K562 (cell line): ENCODE measurements around the gene CCL4. TPM values are rescaled to one million over a fixed set of nuclear protein-coding genes. Genes with fewer than 3 reads are reported as not detected.

Source experiments
- ERF ChIP-seq: fragments of 450-650 bp; formaldehyde crosslinking; IDR thresholded peaks from 2 replicates; pipeline ENCODE4 v1.4.0; 2020; ENCODE audit warnings: mild to moderate bottlenecking, mixed read lengths
- MBD2 ChIP-seq: sonication (generic); IDR thresholded peaks from 2 replicates; pipeline ENCODE4 v1.6.1; 2016; ENCODE audit warnings: low read depth, borderline replicate concordance
- PHB2 ChIP-seq: fragments of 450-650 bp; IDR thresholded peaks from 2 replicates; pipeline ENCODE4 v1.6.1; 2017; ENCODE audit warnings: low read depth
- TCF3 ChIP-seq: sonication (generic); formaldehyde crosslinking; IDR thresholded peaks from 2 replicates; pipeline ENCODE4 v1.4.0; 2020; ENCODE audit warnings: mild to moderate bottlenecking, missing genetic modification reagents
- ZNF212 ChIP-seq: fragments of 450-650 bp; formaldehyde crosslinking; IDR thresholded peaks from 2 replicates; pipeline ENCODE4 v1.4.0; 2020; ENCODE audit warnings: mild to moderate bottlenecking
- ZNF354B ChIP-seq: fragments of 250-450 bp; sonication (Bioruptor Pico); IDR thresholded peaks from 2 replicates; pipeline ENCODE4 v1.4.0; 2020
- polyA plus RNA-seq, 8 experiments: library from polyadenylated mRNA; depleted of rRNA in 4 of 8; stranded (reverse) in 5 of 8; unstranded in 3 of 8; fragments of >200 nt; fragmentation: Nextera tagmentation in 2 of 8; fragmentation: Illumina TruSeq in 1 of 8; extraction: Ambion mirVana in 2 of 8; extraction: Trizol in 1 of 8; gene quantifications; 2 replicates each; pipeline versions ENCODE4 v1.2.1 to v1.2.3, GENCODE V29; 2011 to 2014; ENCODE audit warnings: inconsistent platforms in 1 of 8, missing spikeins in 1 of 8
- total RNA-seq, 7 experiments: library from RNA; depleted of rRNA in 6 of 7; stranded (reverse); fragments of >200 nt in 6 of 7; fragmentation: Illumina TruSeq in 2 of 7; extraction: Trizol in 2 of 7; gene quantifications; 2 replicates each; pipeline versions ENCODE4 v1.2.1 to v1.2.3, GENCODE V29; 2011 to 2021; ENCODE audit warnings: low replicate concordance in 1 of 7
- TF ChIP-seq, protein P1 (sequence below): fragments of 200-800 bp; sonication (Bioruptor generic); IDR thresholded peaks from 2 replicates; pipeline ENCODE4 v1.6.1; 2017; ENCODE audit warnings: missing genetic modification characterization, missing compliant biosample characterization
- TF ChIP-seq, protein P2 (sequence below): sonication (generic); formaldehyde crosslinking; IDR thresholded peaks from 2 replicates; pipeline ENCODE4 v1.8.1; 2023; ENCODE audit warnings: mild to moderate bottlenecking, missing genetic modification reagents
- TF ChIP-seq, protein P3 (sequence below): fragments of 150-350 bp; conservative IDR thresholded peaks from 2 replicates; pipeline ENCODE4 v1.6.1; 2014; ENCODE audit warnings: low read length

CCL4 gene
- total and polyA plus RNA-seq, 9 of the 15 experiments (the other 6 are each of a cell fraction or from before 2014, with no cell fraction given) = 0.91 TPM; not detected in 8

GRCh38 chr17:36104701-36105181 lies 1.1 kb downstream of the CCL4 start (continued):
- TF ChIP-seq, protein P1, sequence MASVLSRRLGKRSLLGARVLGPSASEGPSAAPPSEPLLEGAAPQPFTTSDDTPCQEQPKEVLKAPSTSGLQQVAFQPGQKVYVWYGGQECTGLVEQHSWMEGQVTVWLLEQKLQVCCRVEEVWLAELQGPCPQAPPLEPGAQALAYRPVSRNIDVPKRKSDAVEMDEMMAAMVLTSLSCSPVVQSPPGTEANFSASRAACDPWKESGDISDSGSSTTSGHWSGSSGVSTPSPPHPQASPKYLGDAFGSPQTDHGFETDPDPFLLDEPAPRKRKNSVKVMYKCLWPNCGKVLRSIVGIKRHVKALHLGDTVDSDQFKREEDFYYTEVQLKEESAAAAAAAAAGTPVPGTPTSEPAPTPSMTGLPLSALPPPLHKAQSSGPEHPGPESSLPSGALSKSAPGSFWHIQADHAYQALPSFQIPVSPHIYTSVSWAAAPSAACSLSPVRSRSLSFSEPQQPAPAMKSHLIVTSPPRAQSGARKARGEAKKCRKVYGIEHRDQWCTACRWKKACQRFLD (CRISPR knock-in tag) = no peak
- no peak for TF ChIP-seq ZNF354B (CRISPR knock-in tag)
- TF ChIP-seq PHB2 = no peak
- TF ChIP-seq, protein P2, sequence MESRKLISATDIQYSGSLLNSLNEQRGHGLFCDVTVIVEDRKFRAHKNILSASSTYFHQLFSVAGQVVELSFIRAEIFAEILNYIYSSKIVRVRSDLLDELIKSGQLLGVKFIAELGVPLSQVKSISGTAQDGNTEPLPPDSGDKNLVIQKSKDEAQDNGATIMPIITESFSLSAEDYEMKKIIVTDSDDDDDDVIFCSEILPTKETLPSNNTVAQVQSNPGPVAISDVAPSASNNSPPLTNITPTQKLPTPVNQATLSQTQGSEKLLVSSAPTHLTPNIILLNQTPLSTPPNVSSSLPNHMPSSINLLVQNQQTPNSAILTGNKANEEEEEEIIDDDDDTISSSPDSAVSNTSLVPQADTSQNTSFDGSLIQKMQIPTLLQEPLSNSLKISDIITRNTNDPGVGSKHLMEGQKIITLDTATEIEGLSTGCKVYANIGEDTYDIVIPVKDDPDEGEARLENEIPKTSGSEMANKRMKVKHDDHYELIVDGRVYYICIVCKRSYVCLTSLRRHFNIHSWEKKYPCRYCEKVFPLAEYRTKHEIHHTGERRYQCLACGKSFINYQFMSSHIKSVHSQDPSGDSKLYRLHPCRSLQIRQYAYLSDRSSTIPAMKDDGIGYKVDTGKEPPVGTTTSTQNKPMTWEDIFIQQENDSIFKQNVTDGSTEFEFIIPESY (CRISPR knock-in tag) = no peak
- no peak for TF ChIP-seq TCF3 (CRISPR knock-in tag)
- TF ChIP-seq ZNF212 (CRISPR knock-in tag) = no peak
- TF ChIP-seq, protein P3, sequence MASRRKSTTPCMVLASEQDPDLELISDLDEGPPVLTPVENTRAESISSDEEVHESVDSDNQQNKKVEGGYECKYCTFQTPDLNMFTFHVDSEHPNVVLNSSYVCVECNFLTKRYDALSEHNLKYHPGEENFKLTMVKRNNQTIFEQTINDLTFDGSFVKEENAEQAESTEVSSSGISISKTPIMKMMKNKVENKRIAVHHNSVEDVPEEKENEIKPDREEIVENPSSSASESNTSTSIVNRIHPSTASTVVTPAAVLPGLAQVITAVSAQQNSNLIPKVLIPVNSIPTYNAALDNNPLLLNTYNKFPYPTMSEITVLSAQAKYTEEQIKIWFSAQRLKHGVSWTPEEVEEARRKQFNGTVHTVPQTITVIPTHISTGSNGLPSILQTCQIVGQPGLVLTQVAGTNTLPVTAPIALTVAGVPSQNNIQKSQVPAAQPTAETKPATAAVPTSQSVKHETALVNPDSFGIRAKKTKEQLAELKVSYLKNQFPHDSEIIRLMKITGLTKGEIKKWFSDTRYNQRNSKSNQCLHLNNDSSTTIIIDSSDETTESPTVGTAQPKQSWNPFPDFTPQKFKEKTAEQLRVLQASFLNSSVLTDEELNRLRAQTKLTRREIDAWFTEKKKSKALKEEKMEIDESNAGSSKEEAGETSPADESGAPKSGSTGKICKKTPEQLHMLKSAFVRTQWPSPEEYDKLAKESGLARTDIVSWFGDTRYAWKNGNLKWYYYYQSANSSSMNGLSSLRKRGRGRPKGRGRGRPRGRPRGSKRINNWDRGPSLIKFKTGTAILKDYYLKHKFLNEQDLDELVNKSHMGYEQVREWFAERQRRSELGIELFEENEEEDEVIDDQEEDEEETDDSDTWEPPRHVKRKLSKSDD = no peak
- no peak for TF ChIP-seq MBD2
- TF ChIP-seq ERF = no peak
